ENCODE measurements around the gene C2CD2L. TPM values are rescaled to one million over a fixed set of nuclear protein-coding genes. Genes with fewer than 3 reads are reported as not detected.
"Not testable (repeated sequence)": the region's sequence is repeated elsewhere in the genome, so short reads cannot be mapped to it uniquely, and the experiment has no call there.

The C2CD2L gene
- total RNA-seq, 1 donor = 7.5 TPM

DNA sequence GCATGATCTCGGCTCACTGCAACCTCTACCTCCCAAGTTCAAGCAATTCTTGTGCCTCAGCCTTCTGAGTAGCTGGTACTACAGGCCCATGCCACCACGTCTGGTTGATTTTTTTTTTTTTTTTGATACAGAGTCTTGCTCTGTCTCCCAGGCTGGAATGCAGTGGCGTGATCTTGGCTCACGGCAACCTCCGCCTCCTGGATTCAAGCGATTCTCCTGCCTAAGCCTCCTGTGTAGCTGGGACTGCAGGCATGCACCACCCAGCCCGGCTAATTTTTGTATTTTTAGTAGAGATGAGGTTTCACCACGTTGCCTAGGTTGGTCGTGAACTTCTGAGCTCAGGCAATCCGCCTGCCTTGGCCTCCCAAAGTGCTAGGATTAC is 59.9 kb downstream of the C2CD2L start:
- not testable (repeated sequence) for H3K4me3 ChIP-seq (ENCODE audit: low read length); H3K27me3 ChIP-seq (ENCODE audit: insufficient read depth, low read length); H3K9me3 ChIP-seq (ENCODE audit: low read depth, low read length)
- peaks cover 13% of the 10 kb centered on the region for H3K4me1 ChIP-seq (ENCODE audit: insufficient read depth, low read length)

DNA sequence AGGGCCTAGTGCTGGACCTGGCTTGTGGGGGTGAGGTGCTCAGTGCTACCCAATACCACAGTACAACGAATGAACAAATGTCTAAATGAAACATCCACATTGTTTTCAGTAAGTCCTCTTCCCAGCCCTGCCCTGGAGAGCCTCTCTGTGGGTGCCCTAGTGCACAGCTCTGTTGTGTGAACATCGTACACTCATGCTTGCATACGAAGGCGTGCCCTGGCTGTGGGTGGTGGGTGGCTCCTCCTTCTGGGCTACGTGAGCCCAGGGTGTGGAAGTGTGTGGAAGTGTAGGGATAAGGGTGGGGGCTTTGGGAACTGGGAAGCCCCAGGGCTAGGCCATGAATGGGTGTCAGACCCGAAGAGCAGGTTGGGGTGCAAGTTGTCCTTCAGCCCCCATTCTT is 60.8 kb downstream of the C2CD2L start:
- H3K4me1 ChIP-seq (ENCODE audit: insufficient read depth, low read length) = peaks cover 20% of the 10 kb centered on the region
- no peak overlapping the region for H3K4me3 ChIP-seq (ENCODE audit: low read length)
- H3K27me3 ChIP-seq (ENCODE audit: insufficient read depth, low read length) = no peaks in the 10 kb centered on the region
- no peaks in the 10 kb centered on the region for H3K9me3 ChIP-seq (ENCODE audit: low read depth, low read length)

Other genes with a start within 250 kb of the C2CD2L start
- 11.1 TPM for gene CXCR5, start 223.5 kb upstream of the C2CD2L start, total RNA-seq
- 41.9 TPM for gene BCL9L, start 181.4 kb upstream of the C2CD2L start, total RNA-seq
- gene UPK2, start 151.0 kb upstream of the C2CD2L start, total RNA-seq = not detected
- not detected for gene FOXR1, start 135.6 kb upstream of the C2CD2L start, total RNA-seq
- gene CENATAC, start 109.2 kb upstream of the C2CD2L start, total RNA-seq = 75.5 TPM
- 4,016 TPM for gene RPS25, start 89.0 kb upstream of the C2CD2L start, total RNA-seq
- 54.5 TPM for gene TRAPPC4, start 88.6 kb upstream of the C2CD2L start, total RNA-seq
- gene SLC37A4, start 76.5 kb upstream of the C2CD2L start, total RNA-seq = 2.4 TPM
- gene HYOU1, start 50.1 kb upstream of the C2CD2L start, total RNA-seq = 38.9 TPM
- gene VPS11, start 39.5 kb upstream of the C2CD2L start, total RNA-seq = 34.7 TPM
- gene HMBS, start 22.5 kb upstream of the C2CD2L start, total RNA-seq = 2.7 TPM
- 6.7 TPM for gene DPAGT1, start 5.5 kb upstream of the C2CD2L start, total RNA-seq
- gene HINFP, start 14.2 kb downstream of the C2CD2L start, total RNA-seq = 9.1 TPM
- gene ABCG4, start 41.7 kb downstream of the C2CD2L start, total RNA-seq = 0.10 TPM
- 4.7 TPM for gene NLRX1, start 61.4 kb downstream of the C2CD2L start, total RNA-seq
- gene NHERF4, start 78.1 kb downstream of the C2CD2L start, total RNA-seq = not detected
- gene CBL, start 99.0 kb downstream of the C2CD2L start, total RNA-seq = 16.0 TPM
- gene MCAM, start 209.8 kb downstream of the C2CD2L start, total RNA-seq = 2.6 TPM
- gene RNF26, start 227.2 kb downstream of the C2CD2L start, total RNA-seq = 6.2 TPM
- not detected for gene C1QTNF5, start 233.5 kb downstream of the C2CD2L start, total RNA-seq
- not detected for gene MFRP, start 239.4 kb downstream of the C2CD2L start, total RNA-seq